Measurements from ENCODE around the gene NDUFS6.

The NDUFS6 gene

GRCh38 chr5:1856596-1857255 lies 55.5 kb downstream of the NDUFS6 start:
- DNase-seq = no peak

- no peak for DNase-seq
These were observed 56.0 kb downstream of the NDUFS6 start for GRCh38 chr5:1857256-1857600.

GRCh38 chr5:1858436-1858835 lies 57.2 kb downstream of the NDUFS6 start:
- no peak for DNase-seq

- DNase-seq = no peak
These were observed 57.9 kb downstream of the NDUFS6 start for GRCh38 chr5:1859099-1859498.

GRCh38 chr5:1860021-1860610 lies 58.9 kb downstream of the NDUFS6 start:
- DNase-seq = no peak

- DNase-seq = no peak
These were observed 59.7 kb downstream of the NDUFS6 start for GRCh38 chr5:1860949-1861348.

- DNase-seq = no peak
These were observed 63.8 kb downstream of the NDUFS6 start for GRCh38 chr5:1864896-1865440.

- DNase-seq = no peak
These were observed 64.3 kb downstream of the NDUFS6 start for GRCh38 chr5:1865486-1865885.
